GM12878 (cell line): ENCODE data around the gene ENDOD1.

ENCODE experiments used
- ASH2L ChIP-seq: fragments of 300-600, 200-600 bp; sonication (generic); IDR thresholded peaks from 2 replicates; pipeline ENCODE4 v1.6.1; 2017; ENCODE audit warnings: low read depth, mild to moderate bottlenecking, borderline replicate concordance
- BRCA1 ChIP-seq: IDR thresholded peaks from 2 replicates; pipeline ENCODE4 v1.6.1; 2011; ENCODE audit warnings: low read depth, low read length, improper control_type of control experiment
- CTCF ChIP-seq, 3 experiments: IDR thresholded peaks in 2 of 3; conservative IDR thresholded peaks in 1 of 3; 2 replicates each; pipeline ENCODE4 v1.5.1; 2011; ENCODE audit warnings: low read depth in 3 of 3, low read length in 3 of 3, mild to moderate bottlenecking in 3 of 3, control low read depth in 2 of 3, moderate library complexity in 2 of 3, inconsistent platforms in 1 of 3, mixed read lengths in 1 of 3; ENCODE audit not compliant: control insufficient read depth in 2 of 3, insufficient read depth in 1 of 3; ENCODE audit errors: extremely low read depth in 1 of 3
- GABPA ChIP-seq: IDR thresholded peaks from 2 replicates; pipeline ENCODE4 v1.6.1; 2014; ENCODE audit warnings: antibody characterized with exemption, low read depth, mild to moderate bottlenecking, inconsistent platforms
- MAX ChIP-seq: IDR thresholded peaks from 2 replicates; pipeline ENCODE4 v1.6.1; 2012; ENCODE audit warnings: low read depth, low read length, improper control_type of control experiment
- MXI1 ChIP-seq: fragments of 150-350 bp; IDR thresholded peaks from 2 replicates; pipeline ENCODE4 v1.6.1; 2011; ENCODE audit warnings: low read depth, mild to moderate bottlenecking, inconsistent platforms, low read length, improper control_type of control experiment
- POLR2A ChIP-seq: IDR thresholded peaks from 2 replicates; pipeline ENCODE4 v1.6.1; 2011; ENCODE audit warnings: low read depth, mild to moderate bottlenecking, low read length
- REST ChIP-seq: IDR thresholded peaks from 2 replicates; pipeline ENCODE4 v1.6.1; 2012; ENCODE audit warnings: mild to moderate bottlenecking, low read depth, low read length
- SMC3 ChIP-seq: IDR thresholded peaks from 2 replicates; pipeline ENCODE4 v1.6.1; 2011; ENCODE audit warnings: low read length, improper control_type of control experiment, borderline replicate concordance
- SP1 ChIP-seq: IDR thresholded peaks from one replicate; pipeline ENCODE4 v1.6.1; 2011; ENCODE audit warnings: low read depth, low read length
- TAF1 ChIP-seq: IDR thresholded peaks from 2 replicates; pipeline ENCODE4 v1.6.1; 2011; ENCODE audit warnings: mild to moderate bottlenecking, low read depth, low read length, borderline replicate concordance
- ZBED1 ChIP-seq: IDR thresholded peaks from 2 replicates; pipeline ENCODE4 v1.6.1; 2016; ENCODE audit warnings: borderline replicate concordance
- ZBTB4 ChIP-seq: fragments of 450-650 bp; formaldehyde crosslinking; IDR thresholded peaks from 2 replicates; pipeline ENCODE4 v1.4.0; 2022; ENCODE audit warnings: mild to moderate bottlenecking, moderate library complexity

- TF ChIP-seq CTCF (IDR thresholded peaks at IDR 0.05 in 2 of 3, conservative IDR thresholded peaks at IDR 0.05 in 1 of 3; ENCODE audit: control insufficient read depth in 2 of 3, extremely low read depth in 1 of 3, insufficient read depth in 1 of 3, low read depth in 3 of 3, low read length in 3 of 3) (no peak), TAF1 (no peak), ZBTB4 (CRISPR knock-in tag) (no peak), ZBED1 (no peak), REST (no peak), GABPA (no peak), BRCA1 (no peak), MAX (no peak), SP1 (no peak), SMC3 (no peak), ASH2L (no peak), MXI1 (no peak), POLR2A (no peak)
Measured at GRCh38 chr11:95081412-95081811, 8.2 kb upstream of the ENDOD1 start.
